RKO (cell line): Measurements from ENCODE around the gene PNMA8B.
"Not testable (repeated sequence)": the region's sequence is repeated elsewhere in the genome, so short reads cannot be mapped to it uniquely, and the experiment has no call there.

ENCODE experiments used
- DNase-seq: peaks from one replicate; pipeline ENCODE4 v3.0.0-alpha.2; 2016; ENCODE audit warnings: low spot score

The PNMA8B gene, protein sequence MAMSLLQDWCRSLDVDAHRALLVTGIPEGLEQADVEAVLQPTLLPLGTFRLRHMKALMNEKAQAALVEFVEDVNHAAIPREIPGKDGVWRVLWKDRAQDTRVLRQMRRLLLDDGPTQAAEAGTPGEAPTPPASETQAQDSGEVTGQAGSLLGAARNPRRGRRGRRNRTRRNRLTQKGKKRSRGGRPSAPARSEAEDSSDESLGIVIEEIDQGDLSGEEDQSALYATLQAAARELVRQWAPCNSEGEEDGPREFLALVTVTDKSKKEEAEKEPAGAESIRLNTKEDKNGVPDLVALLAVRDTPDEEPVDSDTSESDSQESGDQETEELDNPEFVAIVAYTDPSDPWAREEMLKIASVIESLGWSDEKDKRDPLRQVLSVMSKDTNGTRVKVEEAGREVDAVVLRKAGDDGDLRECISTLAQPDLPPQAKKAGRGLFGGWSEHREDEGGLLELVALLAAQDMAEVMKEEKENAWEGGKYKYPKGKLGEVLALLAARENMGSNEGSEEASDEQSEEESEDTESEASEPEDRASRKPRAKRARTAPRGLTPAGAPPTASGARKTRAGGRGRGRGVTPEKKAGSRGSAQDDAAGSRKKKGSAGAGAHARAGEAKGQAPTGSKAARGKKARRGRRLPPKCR

DNA sequence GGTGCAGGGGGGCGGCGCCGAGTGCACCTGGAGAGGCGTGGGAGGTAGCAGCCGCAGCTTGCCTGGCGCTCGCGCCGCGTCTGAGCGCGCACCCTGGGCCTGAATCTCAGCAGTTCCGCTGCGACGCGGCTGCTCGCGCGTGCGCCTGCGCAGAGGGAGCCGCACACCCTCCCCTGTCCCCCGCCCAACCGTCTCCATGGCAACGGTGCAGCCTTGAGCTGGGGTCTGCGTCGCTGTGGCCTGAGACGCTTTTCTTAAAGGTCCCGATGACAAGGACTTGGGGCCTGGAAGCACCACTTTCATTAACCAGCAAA is at the start of gene PNMA8B:
Gene PNMA8B, minus strand, starts transcription at position 82 of the 314 bp plus-strand sequence. CDS start 402 bp downstream, outside the sequence.
- DNase-seq = no peak

DNA sequence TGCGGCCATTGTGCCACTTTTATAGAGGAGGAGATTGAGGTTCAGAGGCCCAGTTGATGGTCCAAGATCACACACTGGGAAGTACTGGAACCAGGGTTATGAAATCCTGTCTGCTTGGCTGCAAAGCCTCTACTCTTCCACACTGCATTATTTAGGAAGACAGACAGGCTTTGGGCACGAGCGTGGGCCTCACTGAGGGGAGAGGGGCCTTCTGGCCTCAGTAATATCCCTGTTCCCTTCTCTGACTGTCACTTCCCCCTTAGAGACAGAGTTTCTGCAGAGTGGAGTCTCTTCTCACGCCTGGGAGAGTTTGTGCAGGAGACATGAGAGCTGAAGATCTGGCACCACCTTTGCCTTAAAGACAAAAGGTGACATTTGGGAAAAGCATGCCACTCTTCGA is 49.0 kb upstream of the PNMA8B start:
- DNase-seq = no peak

DNA sequence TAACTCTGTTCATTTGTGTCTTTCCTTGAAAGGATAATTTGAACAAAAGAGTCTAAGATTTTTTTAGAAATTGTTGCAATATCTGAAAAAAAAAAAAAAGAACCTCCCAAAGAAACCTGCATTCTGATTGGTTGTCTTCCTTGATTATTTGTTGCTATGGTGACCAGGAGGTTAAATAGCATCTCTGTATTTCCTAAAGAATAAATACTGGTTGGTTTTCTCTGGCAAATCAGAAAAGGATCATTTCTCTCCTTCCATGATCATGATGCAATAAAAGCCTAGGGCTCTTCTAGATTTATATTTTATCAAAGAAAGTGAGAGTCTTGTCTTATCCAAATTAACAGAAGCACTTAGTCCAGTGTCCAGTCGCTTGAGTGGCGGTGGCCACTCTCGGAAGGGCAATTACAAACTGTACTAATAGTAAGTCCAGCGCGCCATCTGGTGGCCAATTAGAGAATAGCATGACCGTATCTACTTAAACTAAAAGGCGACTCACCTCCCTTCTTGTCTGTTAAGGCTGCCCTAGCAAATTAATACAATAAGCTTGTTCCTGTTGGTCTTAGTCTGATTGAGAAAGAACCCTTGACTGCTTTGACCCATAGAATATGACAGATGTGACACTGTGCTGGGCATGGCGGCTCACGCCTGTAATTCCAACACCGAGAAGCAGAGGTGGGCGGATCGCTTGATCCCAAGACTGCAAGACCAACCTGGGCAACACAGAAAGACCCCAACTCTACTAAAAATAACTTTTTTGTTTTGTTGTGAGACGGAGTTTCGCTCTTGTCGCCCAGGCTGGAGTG is 47.0 kb upstream of the PNMA8B start:
- DNase-seq = peak; percentile 92

GRCh38 chr19:46537136-46538097 is 41.8 kb upstream of the PNMA8B start:
- DNase-seq = peak; percentile 30

DNA sequence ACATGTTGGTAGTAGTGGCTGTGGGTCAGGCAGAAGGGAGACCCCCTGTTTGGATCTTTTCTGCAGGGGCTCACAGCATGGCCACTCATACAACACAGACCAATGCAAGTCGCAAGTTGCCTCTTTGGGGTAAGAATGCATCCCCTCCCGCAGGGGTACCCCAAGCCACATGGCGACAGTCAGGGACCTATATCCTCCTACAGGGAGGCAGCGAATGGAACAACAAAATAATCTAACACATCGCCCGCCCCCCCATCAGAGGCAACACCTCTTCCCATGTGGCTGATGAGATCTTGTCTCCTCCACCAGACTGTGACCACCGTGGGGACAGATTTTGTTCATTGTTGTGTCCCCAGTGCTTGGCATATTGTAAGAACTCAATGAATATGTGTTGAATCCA is 40.7 kb upstream of the PNMA8B start:
- no peak for DNase-seq

DNA sequence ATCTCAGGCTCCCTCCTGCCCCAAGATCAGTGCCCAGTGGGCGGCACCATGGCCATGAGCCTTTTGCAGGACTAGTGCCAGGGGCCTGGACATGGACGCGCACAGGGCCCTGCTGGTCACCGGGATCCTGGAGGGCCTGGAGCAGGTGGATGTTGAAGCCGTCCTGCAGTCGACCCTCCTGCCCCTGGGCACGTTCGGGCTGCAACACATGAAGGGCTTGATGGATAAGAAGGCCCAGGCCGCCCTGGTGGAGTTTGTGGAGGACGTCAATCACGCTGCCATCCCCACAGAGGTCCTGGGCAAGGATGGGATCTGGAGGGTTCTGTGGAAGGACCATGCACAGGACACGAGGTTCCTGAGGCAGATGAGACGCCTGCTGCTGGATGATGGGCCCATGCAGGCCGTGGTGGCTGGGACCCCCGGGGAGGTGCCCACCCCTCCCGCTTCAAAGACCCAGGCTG is 38.0 kb upstream of the PNMA8B start:
- no peak for DNase-seq

DNA sequence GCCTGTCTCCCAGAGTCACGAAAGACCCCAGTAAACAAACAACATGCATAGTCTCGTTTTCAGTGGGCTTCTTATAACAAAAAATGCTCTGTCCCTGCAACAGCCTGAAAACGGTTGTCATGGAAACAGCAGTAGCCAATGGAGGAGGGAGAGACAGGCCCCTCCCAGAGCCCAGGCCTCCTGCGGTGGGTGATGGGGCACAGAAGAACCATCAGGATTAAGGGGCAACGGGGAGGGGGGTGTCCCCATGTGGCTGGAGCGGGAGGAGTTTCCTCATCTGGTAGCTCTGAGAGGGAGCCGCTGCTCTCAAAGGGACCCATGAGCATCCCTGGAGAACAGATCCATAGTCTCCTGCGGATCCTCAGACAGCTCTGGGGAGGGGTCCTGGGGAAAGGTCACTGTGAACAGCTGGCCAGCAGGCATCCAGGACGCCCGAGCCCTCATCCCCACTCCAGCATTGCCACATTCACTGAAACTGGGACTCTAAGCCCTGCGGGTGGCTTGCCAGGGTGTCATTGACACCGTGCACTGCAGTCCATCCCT is 37.5 kb upstream of the PNMA8B start:
- DNase-seq = no peak

DNA sequence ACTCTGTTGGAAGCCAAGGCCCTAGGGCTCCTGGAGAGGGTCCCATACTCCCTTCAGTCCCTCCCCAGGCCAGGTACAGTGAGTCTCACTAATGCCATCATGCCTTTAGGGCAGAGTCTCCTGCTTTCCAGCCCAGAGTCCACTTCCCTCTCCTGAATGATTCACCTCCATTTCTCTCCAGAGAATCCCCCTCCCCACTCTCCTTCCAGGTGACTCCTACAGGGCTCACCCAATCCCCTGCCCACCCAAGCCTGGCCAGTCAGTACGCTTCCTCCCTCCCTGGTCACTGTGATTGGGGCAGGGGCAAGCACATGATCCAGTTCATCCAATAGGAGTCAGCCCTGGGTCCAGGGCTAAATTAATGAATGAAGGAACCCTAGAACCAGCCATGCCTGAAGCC is 35.0 kb upstream of the PNMA8B start:
- DNase-seq = no peak

DNA sequence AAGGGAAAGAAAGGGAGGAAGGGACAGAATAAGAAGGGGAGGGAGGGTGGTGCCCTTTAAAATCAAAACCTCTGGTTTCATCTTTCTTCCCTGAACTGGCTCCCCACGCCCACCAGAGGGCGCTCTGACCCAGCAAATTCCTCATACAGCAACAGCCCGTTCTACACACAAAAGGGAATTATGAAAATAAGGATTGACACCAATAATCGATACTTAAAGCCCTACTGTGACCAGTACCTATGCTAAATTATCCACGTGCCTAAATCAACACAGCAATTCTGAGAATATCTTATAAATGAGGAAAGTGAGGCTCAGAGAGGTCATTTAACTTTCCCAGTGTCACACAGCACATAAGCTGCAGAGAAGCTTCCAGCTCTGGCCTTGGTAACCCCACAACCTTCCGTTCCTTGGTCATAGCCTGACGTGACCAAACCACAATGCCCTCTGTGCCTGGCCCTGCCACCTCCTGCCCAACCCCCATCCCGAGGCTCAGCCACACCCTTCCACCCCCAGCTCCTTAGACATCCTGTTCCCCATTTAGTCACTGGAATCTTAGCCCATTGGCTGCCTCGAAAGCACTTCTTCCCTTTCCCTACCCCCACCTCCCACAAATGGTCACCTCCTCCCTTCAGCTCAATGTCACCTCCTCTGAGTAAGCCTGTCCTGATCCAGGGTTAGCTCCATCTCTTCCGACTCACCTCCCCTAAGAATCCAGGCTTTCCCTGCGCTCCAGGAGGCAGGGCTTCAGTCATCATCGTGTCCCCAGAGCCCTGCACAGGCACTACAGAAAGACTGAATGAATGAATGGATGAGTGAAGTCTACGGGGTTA is 34.2 kb upstream of the PNMA8B start:
- DNase-seq = peak; percentile 60

- no peak for DNase-seq
Measured at GRCh38 chr19:46528601-46529590, 33.2 kb upstream of the PNMA8B start.

DNA sequence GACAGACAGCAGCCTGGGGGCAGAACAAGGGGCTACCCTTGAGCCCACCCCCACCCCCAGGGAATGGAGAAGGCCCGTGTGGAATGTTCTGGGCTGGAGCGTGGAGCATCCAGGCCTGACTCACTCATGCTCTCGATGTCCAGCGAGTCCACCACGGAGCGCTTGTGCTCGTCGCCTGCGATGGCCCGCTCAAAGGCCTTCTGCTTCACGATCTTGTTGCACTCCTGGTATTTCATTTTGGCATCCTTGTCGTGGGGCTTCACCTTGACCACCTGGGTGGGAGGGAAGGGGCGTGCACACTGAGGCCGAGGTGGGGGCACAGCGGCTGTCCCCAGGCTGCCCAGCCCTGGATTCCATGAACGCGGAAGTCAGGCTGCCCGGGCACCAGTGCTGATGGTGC is 31.1 kb upstream of the PNMA8B start:
- DNase-seq = not testable (repeated sequence)

- no peak for DNase-seq
Measured at GRCh38 chr19:46524308-46524707, 28.6 kb upstream of the PNMA8B start.

DNA sequence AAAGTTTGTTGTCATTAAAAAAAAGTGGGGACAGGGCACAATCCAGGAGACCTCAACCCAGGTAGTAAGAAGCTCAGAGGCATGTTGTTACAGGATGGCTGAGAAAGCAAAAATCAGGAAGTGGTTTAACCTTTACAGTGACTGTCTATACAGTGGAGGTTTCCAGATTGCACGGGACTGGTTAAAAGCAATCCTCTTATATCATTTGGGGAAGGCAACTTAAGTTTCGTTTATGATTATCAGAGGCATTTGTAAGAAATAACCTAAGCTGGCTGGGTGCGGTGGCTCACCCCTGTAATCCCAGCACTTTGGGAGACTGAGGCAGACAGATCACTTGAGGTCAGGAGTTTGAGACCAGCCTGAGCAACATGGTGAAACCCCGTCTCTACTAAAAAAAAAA is 27.3 kb upstream of the PNMA8B start:
- DNase-seq = not testable (repeated sequence)

DNA sequence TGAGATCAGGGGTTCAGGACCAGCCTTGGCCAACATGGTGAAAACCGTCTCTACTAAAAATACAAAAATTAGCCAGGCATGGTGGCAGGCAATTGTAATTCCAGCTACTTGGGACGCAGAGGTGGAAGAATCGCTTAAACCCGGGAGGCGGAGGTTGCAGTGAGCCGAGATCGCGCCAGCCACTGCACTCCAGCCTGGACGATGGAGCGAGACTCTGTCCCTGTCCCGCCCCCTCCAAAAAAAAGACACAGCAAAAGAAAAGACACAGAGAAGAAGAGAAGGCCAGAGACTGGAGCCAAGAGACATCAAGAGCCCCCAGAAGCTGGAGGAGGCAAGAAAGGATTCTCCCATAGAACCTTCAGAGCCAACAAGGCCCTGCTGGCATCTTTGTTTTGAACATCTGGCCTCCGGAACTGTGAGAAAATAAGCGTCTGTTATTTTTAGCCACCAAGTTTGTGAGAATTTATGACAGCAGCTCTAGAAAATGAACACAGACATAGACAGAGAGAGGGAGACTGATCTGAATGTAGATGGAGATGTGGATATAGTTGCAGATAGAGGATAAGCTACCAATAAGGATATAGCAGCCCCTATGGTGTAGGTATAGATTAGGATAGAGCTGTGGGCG is 25.7 kb upstream of the PNMA8B start:
- DNase-seq = no peak

DNA sequence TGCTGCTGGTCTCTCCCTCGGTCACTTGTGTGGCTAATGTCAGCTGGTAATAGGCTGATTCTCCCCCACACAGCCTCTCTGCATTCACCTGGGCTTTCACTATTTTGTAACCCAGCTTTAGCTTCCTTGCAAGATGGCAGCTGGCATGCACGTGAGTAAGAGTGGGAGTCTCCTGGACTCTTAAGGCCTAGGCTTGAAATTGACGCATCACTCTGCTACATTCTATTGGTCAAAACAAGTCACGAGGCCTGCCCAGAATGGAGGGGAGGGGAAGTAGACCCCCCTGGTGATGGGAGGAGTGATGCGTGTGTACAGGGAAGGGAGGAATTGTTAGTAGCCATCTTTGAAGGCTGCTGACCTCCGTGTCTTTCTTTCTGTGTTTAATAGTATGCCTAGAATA is 24.9 kb upstream of the PNMA8B start:
- DNase-seq = no peak

- DNase-seq = no peak
Measured at GRCh38 chr19:46517471-46517870, 21.8 kb upstream of the PNMA8B start.

GRCh38 chr19:46515879-46516350 is 20.2 kb upstream of the PNMA8B start:
- peak; percentile 67 for DNase-seq

DNA sequence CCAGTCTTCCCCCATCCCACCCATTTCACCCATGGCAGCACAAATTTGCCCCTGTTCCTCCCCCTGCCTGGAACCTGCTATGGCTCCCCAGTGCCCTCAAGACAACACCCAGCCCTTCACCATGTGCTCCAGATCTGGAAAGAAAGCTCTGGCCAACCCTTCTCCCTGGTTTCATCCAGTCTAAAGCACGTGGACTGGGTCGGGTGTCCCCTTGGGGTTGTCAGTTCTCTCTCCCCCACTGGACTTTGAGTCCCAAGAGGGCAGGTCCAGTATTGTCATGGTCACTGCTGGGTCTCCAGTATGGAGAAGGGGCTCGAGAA is 19.6 kb upstream of the PNMA8B start:
- no peak for DNase-seq
